COLO829 (cell line): ENCODE measurements around the gene LRG1.

Experiments
- DNase-seq: peaks from one replicate; pipeline ENCODE4 v3.0.0; 2012; ENCODE audit warnings: low spot score

LRG1 gene

DNA sequence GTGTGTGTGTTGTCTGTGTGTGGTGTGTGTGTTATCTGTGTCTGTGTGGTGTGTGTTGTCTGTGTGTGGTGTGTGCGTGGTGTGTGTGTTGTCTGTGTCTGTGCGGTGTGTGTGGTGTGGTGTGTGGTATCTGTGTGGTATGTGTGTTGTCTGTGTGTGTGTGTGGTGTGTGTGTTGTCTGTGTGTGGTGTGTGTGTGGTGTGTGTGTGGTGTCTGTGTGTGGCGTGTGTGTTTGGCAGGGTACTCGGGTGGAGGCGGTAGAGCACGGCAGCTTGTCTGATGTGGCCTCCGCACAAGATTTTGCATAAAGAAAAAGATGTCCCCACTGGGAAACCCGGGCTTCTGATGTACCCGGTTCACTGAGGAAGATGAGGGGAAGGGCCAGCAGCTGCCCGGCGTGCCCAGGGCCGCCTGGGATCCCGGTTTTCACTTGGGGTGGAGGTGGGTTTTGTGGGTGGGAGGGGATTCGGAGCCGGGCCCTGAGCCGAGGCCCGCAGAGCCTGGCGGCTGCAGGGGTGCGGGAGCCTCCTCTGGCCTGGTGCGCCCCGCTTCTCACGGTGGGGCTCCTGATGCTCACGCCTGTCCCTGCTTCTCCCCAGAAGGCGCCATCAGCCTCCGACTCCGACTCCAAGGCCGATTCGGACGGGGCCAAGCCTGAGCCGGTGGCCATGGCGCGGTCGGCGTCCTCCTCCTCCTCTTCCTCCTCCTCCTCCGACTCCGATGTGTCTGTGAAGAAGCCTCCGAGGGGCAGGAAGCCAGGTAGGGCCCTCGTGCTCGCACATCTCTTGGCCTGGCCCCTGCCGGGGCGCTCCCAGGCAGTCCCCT, 46.5 kb downstream of the LRG1 start:
- no peak for DNase-seq

DNA sequence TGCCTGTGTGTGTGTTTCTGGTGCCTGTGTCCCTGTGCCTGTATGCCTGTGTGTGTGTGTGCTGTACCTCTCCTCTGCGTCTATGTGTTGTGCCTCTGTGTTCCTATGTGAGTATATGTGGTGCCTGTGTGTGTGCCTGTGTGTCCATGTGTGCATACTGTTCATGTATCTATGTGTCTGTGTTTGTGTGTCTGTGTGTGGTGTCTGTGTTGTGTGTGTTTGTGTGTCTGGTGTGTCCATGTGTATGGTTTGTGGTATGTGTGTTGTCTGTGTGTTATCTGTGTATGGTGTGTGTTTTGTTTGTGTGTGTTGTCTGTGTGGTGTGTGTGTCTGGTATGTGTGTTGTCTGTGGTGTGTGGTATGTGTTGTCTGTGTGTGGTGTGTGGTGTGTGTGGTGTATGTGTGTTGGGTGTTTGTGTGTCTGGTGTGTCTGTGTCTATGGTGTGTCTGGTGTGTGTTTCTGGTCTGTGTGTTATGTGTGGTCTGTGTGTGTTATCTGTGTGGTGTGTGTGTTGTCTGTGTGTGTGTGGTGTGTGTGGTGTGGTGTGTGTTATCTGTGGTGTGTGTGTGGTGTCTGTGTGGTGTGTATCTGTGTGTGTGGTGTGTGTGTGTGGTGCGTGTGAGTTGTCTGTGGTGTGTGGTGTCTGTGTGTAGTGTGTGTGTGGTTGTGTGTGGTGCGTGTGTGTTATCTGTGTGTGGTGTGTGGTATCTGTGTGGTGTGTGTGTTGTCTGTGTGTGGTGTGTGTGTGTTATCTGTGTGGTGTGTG, 47.3 kb downstream of the LRG1 start:
- no peak for DNase-seq

DNA sequence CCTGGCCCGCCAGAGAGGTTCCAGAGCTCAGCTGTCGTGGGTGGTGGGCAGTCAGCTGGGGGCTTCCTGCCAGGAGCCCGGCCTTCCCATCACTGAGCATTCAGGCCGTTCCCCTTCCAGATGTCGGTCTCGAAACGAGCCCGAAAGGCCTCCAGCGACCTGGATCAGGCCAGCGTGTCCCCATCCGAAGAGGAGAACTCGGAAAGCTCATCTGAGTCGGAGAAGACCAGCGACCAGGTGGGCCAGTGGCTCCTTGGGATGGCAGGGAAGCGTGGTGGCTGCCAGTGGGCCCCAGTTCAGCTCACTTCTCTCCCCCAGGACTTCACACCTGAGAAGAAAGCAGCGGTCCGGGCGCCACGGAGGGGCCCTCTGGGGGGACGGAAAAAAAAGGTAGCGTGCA, 48.4 kb downstream of the LRG1 start:
- no peak for DNase-seq

DNA sequence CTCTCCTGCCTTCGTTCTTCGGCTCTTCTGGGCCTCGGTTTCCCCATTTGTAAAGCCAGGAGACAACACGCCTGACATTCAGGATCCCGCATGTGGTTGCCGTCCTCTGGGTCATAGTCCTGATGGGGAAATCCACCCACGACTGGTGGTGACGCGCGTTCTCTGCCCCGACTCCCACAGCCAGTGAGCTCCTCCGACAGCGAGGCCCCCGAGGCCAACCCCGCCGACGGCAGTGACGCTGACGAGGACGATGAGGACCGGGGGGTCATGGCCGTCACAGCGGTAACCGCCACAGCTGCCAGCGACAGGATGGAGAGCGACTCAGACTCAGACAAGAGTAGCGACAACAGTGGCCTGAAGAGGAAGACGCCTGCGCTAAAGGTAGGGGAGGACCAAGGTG, 51.3 kb downstream of the LRG1 start:
- no peak for DNase-seq

DNA sequence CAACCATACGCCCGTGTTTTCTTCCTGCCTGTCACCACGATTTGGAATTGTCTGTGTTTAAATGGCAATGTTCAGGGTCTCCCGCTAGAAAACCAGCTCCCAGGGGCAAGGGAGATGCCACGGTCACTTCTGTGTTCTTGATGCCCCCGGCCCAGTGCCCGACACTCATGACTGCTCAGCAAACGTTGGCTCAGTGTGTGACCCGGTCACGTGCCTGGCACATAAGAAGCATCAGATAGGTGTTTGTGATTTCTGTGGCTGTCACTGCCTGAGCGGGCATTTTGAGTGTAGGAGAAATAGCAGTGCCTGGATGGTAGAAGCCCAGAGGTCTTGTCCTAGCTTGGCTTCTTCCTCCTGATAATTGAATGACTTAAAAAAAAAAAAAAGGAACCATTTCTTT, 52.3 kb downstream of the LRG1 start:
- no peak for DNase-seq
